ENCODE results near the gene SLC6A9. TPM values are rescaled to one million over a fixed set of nuclear protein-coding genes. Genes with fewer than 3 reads are reported as not detected.

Gene SLC6A9
- total RNA-seq, 2 experiments from 2014 or later = 1.9 to 2.3 TPM

DNA sequence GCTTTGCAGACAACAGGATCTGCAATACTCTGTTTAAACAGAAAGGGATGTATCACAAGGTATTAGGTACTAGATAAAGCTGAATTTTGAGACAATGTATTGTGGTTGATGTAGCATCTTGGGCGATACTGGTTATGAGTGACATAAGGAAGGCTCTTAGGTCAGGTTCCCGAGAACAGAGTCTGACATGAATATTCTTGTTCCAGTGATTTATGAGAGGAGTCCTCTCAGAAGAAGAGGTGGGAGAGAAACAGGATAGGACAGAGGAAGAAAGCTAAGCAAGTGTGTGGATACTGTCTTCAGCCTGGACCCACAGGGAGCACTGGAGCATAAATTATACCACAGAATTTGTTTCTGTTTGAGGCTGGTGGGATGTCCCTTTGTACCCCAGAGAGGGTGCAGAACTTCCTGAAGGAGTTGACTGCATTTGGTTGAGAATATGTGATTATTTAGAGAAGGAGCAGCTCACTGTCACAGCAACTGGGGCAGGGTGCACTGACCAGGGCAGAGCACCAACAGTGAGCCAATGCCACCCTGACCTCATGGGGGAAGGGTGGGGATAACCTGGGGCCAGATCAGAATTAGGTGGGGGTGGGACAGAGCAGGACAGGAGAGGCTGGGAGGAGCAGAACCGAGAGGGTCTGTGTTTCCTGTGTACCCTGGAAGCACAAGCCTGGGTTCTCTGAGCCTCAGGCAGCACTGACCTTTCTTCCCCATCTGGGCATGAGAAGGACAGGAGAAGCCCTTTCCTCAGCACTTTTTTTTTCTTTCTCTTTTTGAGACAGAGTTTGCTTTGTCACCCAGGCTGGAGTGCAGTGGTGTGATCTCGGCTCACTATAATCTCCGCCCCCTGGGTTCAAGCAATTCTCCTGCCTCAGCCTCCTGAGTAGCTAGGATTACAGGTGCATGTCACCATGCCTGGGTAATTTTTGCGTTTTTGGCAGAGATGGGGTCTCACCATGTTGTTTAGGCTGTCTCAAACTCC is 36.3 kb upstream of the SLC6A9 start:
- CTCF ChIA-PET = interaction anchor here (1.7 kb wide), 1 partner anchor 62 kb away, joined by 5 read pairs; no protein-coding TSS in a partner anchor
- Mint-ChIP-seq H3K27ac (no peak overlapping the region), H3K9me3 (ENCODE audit: insufficient read depth) (no peaks in the 10 kb centered on the region), H3K4me1 (ENCODE audit: low read depth) (peaks cover 6% of the 10 kb centered on the region), H3K4me3 (no peak overlapping the region), H3K27me3 (ENCODE audit: low read depth) (peaks cover 22% of the 10 kb centered on the region), H3K36me3 (ENCODE audit: low read depth) (no peaks in the 10 kb centered on the region)
- no peak for ATAC-seq
- DNase-seq = no peak
- POLR2A ChIA-PET = no interaction called here

DNA sequence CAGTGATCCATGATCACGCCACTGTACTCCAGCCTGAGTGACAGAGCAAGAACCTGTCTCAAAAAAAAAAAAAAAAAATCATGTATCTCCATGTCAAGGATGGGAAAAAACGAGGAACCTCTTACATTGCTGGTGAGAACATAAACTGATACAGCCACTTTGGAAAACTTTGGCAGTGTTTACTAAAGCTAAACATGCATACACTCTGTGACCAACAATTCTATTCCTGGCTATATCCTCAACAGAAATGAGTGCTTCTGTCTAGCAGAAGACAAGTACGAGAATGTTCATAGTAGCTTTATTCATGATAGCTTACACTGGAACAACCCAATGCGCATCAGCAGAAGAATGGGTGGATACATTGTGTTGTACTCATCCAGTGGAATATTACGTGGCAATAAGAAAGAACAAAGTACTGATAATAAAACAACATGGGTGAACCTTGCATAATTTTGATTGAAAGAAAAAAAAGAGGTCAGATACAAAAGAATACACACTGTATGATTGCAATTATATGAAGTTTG is 31.5 kb upstream of the SLC6A9 start:
- H3K27ac Mint-ChIP-seq = no peak overlapping the region
- ChIA-PET CTCF (no interaction called here), POLR2A (no interaction called here)
- no peak overlapping the region for H3K4me3 Mint-ChIP-seq
- H3K36me3 Mint-ChIP-seq (ENCODE audit: low read depth) = no peaks in the 10 kb centered on the region
- H3K4me1 Mint-ChIP-seq (ENCODE audit: low read depth) = no peaks in the 10 kb centered on the region
- H3K9me3 Mint-ChIP-seq (ENCODE audit: insufficient read depth) = no peaks in the 10 kb centered on the region
- ATAC-seq (no peak), DNase-seq (no peak)
- peaks cover 19% of the 10 kb centered on the region for H3K27me3 Mint-ChIP-seq (ENCODE audit: low read depth)

DNA sequence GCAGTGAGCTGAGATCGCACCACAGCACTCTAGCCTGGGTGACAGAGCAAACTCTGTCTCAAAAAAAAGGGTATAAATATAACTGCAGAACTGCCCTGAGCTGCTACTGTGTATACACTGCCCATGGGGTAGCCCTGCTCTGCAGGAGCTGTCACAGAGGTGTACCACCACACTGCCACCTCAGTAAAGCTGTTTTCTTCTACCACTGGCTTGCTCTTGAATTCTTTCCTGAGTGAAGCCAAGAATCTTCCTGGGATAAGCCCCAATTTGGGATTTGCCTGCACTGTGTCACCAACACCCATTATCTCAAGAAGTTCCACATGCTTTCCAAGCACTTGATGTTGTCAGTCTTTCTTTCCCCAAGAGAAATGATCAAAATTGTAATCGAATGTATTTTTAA is 30.6 kb upstream of the SLC6A9 start:
- POLR2A ChIA-PET = no interaction called here
- no peak for ATAC-seq
- Mint-ChIP-seq H3K36me3 (ENCODE audit: low read depth) (no peaks in the 10 kb centered on the region), H3K4me1 (ENCODE audit: low read depth) (no peaks in the 10 kb centered on the region), H3K27ac (no peak overlapping the region), H3K27me3 (ENCODE audit: low read depth) (peaks cover 14% of the 10 kb centered on the region), H3K9me3 (ENCODE audit: insufficient read depth) (no peaks in the 10 kb centered on the region), H3K4me3 (no peak overlapping the region)
- CTCF ChIA-PET = no interaction called here
- no peak for DNase-seq

DNA sequence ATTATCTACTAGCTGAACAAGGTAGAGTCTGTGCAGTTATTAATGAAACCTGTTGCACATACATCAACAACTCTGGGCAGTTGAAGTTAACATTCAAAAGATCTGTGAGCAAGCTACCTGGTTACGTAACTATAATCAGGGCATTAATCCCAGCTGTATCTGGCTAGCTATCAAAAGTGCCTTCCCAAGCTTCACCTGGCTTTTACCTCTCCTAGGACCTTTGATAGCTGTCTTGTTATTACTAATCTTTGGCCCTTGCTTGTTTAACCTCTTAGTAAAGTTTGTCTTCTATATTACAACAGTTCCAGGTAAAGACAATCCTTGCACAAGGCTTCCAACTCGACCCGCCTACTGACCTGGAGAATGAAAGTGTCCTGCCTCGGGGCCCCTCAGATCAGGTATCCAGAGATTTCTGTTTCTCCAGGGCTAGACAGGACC is 29.6 kb upstream of the SLC6A9 start:
- Mint-ChIP-seq H3K4me1 (ENCODE audit: low read depth) (no peaks in the 10 kb centered on the region), H3K27me3 (ENCODE audit: low read depth) (peaks cover 14% of the 10 kb centered on the region), H3K36me3 (ENCODE audit: low read depth) (no peaks in the 10 kb centered on the region), H3K27ac (no peak overlapping the region), H3K9me3 (ENCODE audit: insufficient read depth) (no peaks in the 10 kb centered on the region), H3K4me3 (no peak overlapping the region)
- ChIA-PET POLR2A (no interaction called here), CTCF (no interaction called here)
- ATAC-seq = no peak
- DNase-seq = no peak

GRCh38 chr1:44059664-44060355 is 28.5 kb upstream of the SLC6A9 start:
- POLR2A ChIA-PET = no interaction called here
- Mint-ChIP-seq H3K4me3 (no peak overlapping the region), H3K27ac (no peak overlapping the region), H3K27me3 (ENCODE audit: low read depth) (peaks cover 14% of the 10 kb centered on the region), H3K36me3 (ENCODE audit: low read depth) (no peaks in the 10 kb centered on the region), H3K4me1 (ENCODE audit: low read depth) (no peaks in the 10 kb centered on the region), H3K9me3 (ENCODE audit: insufficient read depth) (no peaks in the 10 kb centered on the region)
- CTCF ChIA-PET = no interaction called here
- DNase-seq (no peak), ATAC-seq (no peak)

GRCh38 chr1:44059212-44059611 is 27.9 kb upstream of the SLC6A9 start:
- Mint-ChIP-seq H3K27me3 (ENCODE audit: low read depth) (peaks cover 14% of the 10 kb centered on the region), H3K4me1 (ENCODE audit: low read depth) (no peaks in the 10 kb centered on the region), H3K36me3 (ENCODE audit: low read depth) (no peaks in the 10 kb centered on the region), H3K9me3 (ENCODE audit: insufficient read depth) (no peaks in the 10 kb centered on the region), H3K27ac (no peak overlapping the region), H3K4me3 (no peak overlapping the region)
- ChIA-PET CTCF (no interaction called here), POLR2A (no interaction called here)
- no peak for DNase-seq
- no peak for ATAC-seq

- H3K27me3 Mint-ChIP-seq (ENCODE audit: low read depth) = peaks cover 7% of the 10 kb centered on the region
- ChIA-PET POLR2A (no interaction called here), CTCF (interaction anchor here (1.1 to 2.9 kb wide), 3 partner anchors 9 to 123 kb away, joined by 3 to 23 read pairs (median 3); no protein-coding TSS in a partner anchor)
- no peak for ATAC-seq
- no peak overlapping the region for H3K27ac Mint-ChIP-seq
- no peaks in the 10 kb centered on the region for H3K36me3 Mint-ChIP-seq (ENCODE audit: low read depth)
- H3K4me1 Mint-ChIP-seq (ENCODE audit: low read depth) = no peaks in the 10 kb centered on the region
- H3K4me3 Mint-ChIP-seq = no peak overlapping the region
- no peaks in the 10 kb centered on the region for H3K9me3 Mint-ChIP-seq (ENCODE audit: insufficient read depth)
- DNase-seq = no peak
Observed at GRCh38 chr1:44057293-44057692, 26.0 kb upstream of the SLC6A9 start.

- no peak for ATAC-seq
- Mint-ChIP-seq H3K36me3 (ENCODE audit: low read depth) (no peaks in the 10 kb centered on the region), H3K4me3 (no peak overlapping the region), H3K4me1 (ENCODE audit: low read depth) (peaks cover under 1% of the 10 kb centered on the region), H3K27ac (no peak overlapping the region), H3K27me3 (ENCODE audit: low read depth) (peaks cover 8% of the 10 kb centered on the region), H3K9me3 (ENCODE audit: insufficient read depth) (no peaks in the 10 kb centered on the region)
- ChIA-PET POLR2A (interaction anchor here (0.6 kb wide), 1 partner anchor 22 kb away, joined by 3 read pairs; no protein-coding TSS in a partner anchor), CTCF (no interaction called here)
- DNase-seq = no peak
Observed at GRCh38 chr1:44053394-44053793, 22.1 kb upstream of the SLC6A9 start.

- H3K9me3 Mint-ChIP-seq (ENCODE audit: insufficient read depth) = no peaks in the 10 kb centered on the region
- CTCF ChIA-PET = interaction anchor here (0.6 to 4.9 kb wide), 2 partner anchors 46 to 344 kb away, joined by 3 to 74 read pairs; no protein-coding TSS in a partner anchor
- no peaks in the 10 kb centered on the region for H3K36me3 Mint-ChIP-seq (ENCODE audit: low read depth)
- POLR2A ChIA-PET = no interaction called here
- DNase-seq = no peak
- H3K27ac Mint-ChIP-seq = no peak overlapping the region
- no peak overlapping the region for H3K4me3 Mint-ChIP-seq
- peaks cover 16% of the 10 kb centered on the region for H3K27me3 Mint-ChIP-seq (ENCODE audit: low read depth)
- no peak for ATAC-seq
- peaks cover 11% of the 10 kb centered on the region for H3K4me1 Mint-ChIP-seq (ENCODE audit: low read depth)
Observed at GRCh38 chr1:44050261-44050660, 19.0 kb upstream of the SLC6A9 start.

GRCh38 chr1:44049839-44050238 is 18.6 kb upstream of the SLC6A9 start:
- Mint-ChIP-seq H3K27me3 (ENCODE audit: low read depth) (peaks cover 16% of the 10 kb centered on the region), H3K9me3 (ENCODE audit: insufficient read depth) (no peaks in the 10 kb centered on the region), H3K4me3 (no peak overlapping the region), H3K4me1 (ENCODE audit: low read depth) (peaks cover 11% of the 10 kb centered on the region), H3K27ac (no peak overlapping the region), H3K36me3 (ENCODE audit: low read depth) (no peaks in the 10 kb centered on the region)
- ATAC-seq = no peak
- no peak for DNase-seq
- POLR2A ChIA-PET = no interaction called here
- CTCF ChIA-PET = interaction anchor here (0.6 to 4.9 kb wide), 6 partner anchors 10 to 344 kb away, joined by 3 to 74 read pairs (median 10); no protein-coding TSS in a partner anchor

- H3K4me1 Mint-ChIP-seq (ENCODE audit: low read depth) = peaks cover 11% of the 10 kb centered on the region
- ATAC-seq (no peak), DNase-seq (no peak)
- H3K9me3 Mint-ChIP-seq (ENCODE audit: insufficient read depth) = no peaks in the 10 kb centered on the region
- ChIA-PET CTCF (interaction anchor here (0.7 to 4.9 kb wide), 25 partner anchors 8 to 822 kb away, joined by 3 to 74 read pairs (median 4); partner anchors contain the start of genes ATP6V0B, IPO13 and SLC6A9), POLR2A (interaction anchor here (1.5 kb wide), 1 partner anchor 398 kb away, joined by 3 read pairs; the partner anchor contains the start of gene KDM4A)
- H3K27me3 Mint-ChIP-seq (ENCODE audit: low read depth) = peaks cover 16% of the 10 kb centered on the region
- no peaks in the 10 kb centered on the region for H3K36me3 Mint-ChIP-seq (ENCODE audit: low read depth)
- H3K27ac Mint-ChIP-seq = no peak overlapping the region
- no peak overlapping the region for H3K4me3 Mint-ChIP-seq
Observed at GRCh38 chr1:44048532-44049215, 17.4 kb upstream of the SLC6A9 start.

Data from activated CD8-positive, alpha-beta T cell treated with anti-CD3 and anti-CD28 coated beads, Interleukin-2, amount 10 ng/mL, durations not matched to agents 7 days and 5 days (primary cell).